ENCODE data around the gene TMPRSS12. TPM values are rescaled to one million over a fixed set of nuclear protein-coding genes. Genes with fewer than 3 reads are reported as not detected.

The TMPRSS12 gene
- total and polyA plus RNA-seq, 9 of the 15 experiments (the other 6 are each of a cell fraction or from before 2014, with no cell fraction given) = 0.04 TPM; not detected in 8

- FAIRE-seq (no peak), DNase-seq (ENCODE audit: extremely low read depth in 1 of 4, low spot score in 3 of 4) (peak in 1 of 4 experiments; percentile 18), ATAC-seq (peak; percentile 65)
- in situ Hi-C loops (cut with MboI) = no loop called here
- intact Hi-C loops (cut with micrococcal nuclease) = no loop called here
- no TSS peak for BruUV-seq (replicated peaks)
- Histone ChIP-seq H3K9ac (ENCODE audit: insufficient read depth in 1 of 2, low read depth in 2 of 2, low read length in 2 of 2) (no peak overlapping the region), H3K9me3 (replicated peaks; ENCODE audit: control insufficient read depth, insufficient read depth, low read depth, low read length) (peaks cover 2% of the 10 kb centered on the region), H3K36me3 (ENCODE audit: control insufficient read depth, insufficient read depth, low read length) (no peaks in the 10 kb centered on the region), H3K4me2 (ENCODE audit: insufficient read depth, low read length) (no peak overlapping the region), H3K4me3 (no peak overlapping the region), H3K27me3 (ENCODE audit: control insufficient read depth in 2 of 2, insufficient read depth in 2 of 2, low read length in 2 of 2) (no peaks in the 10 kb centered on the region), H4K20me1 (replicated peaks; ENCODE audit: control insufficient read depth, insufficient read depth, low read length) (no peaks in the 10 kb centered on the region), H3K27ac (ENCODE audit: extremely low read depth, low read depth, low read length) (no peak overlapping the region), H3K4me1 (replicated peaks in 1 of 2; ENCODE audit: control insufficient read depth in 2 of 2, insufficient read depth in 2 of 2, low read length in 2 of 2) (peaks cover 6 to 10% of the 10 kb centered on the region in 2 experiments; a peak in 3 of 5 replicates), H3K9me1 (ENCODE audit: control insufficient read depth, insufficient read depth, low read length) (no peaks in the 10 kb centered on the region), H3K79me2 (ENCODE audit: control insufficient read depth, insufficient read depth, low read length) (no peaks in the 10 kb centered on the region), H2AFZ (ENCODE audit: low read depth, low read length) (peak overlapping the region; percentile 27)
- ChIA-PET POLR2A (interaction anchor here (0.7 to 1.6 kb wide), 3 partner anchors 13 to 63 kb away, joined by 3 to 5 read pairs (median 3); no protein-coding TSS in a partner anchor), CTCF (ENCODE audit: low intra/inter-chr PET ratio) (interaction anchor here (0.6 kb wide), 1 partner anchor 1185 kb away, joined by 3 read pairs; no protein-coding TSS in a partner anchor)
- 52% methylated on average over 6 of the region's 6 CpGs for WGBS (ENCODE audit: insufficient coverage, low coverage, missing lambda C conversion rate)
- no peak for TF ChIP-seq CHCHD3 (CRISPR knock-in tag; IDR thresholded peaks at IDR 0.05)
- TF ChIP-seq C11orf30 (IDR thresholded peaks at IDR 0.05; ENCODE audit: low read depth) = peak; percentile 37; the same call in 1 of the 2 replicates
- peak; percentile 58 for TF ChIP-seq NFE2 (IDR thresholded peaks at IDR 0.05; ENCODE audit: low read depth)
- 0 out of 2 replicates have a peak, but pooled peaks have one; percentile 19 for TF ChIP-seq MAFG (tag; conservative IDR thresholded peaks at IDR 0.05)
- no peak for TF ChIP-seq NR1H2 (CRISPR knock-in tag; IDR thresholded peaks at IDR 0.05)
- TF ChIP-seq ZFP30 (CRISPR knock-in tag; IDR thresholded peaks at IDR 0.05; ENCODE audit: borderline replicate concordance) = no peak
- peak; percentile 44; the same call in 1 of the 2 replicates for TF ChIP-seq JUN (IDR thresholded peaks at IDR 0.05; ENCODE audit: borderline replicate concordance, low read depth, low read length)
- no peak for TF ChIP-seq JUN (CRISPR knock-in tag; IDR thresholded peaks at IDR 0.05; ENCODE audit: borderline replicate concordance)
- TF ChIP-seq MAFK (IDR thresholded peaks at IDR 0.05; ENCODE audit: low read length) = peak; percentile 33; the same call in 1 of the 2 replicates
- TF ChIP-seq ERF (CRISPR knock-in tag; IDR thresholded peaks at IDR 0.05) = no peak
- TF ChIP-seq FOXK2 (conservative IDR thresholded peaks at IDR 0.05 in 1 of 2, IDR thresholded peaks at IDR 0.05 in 1 of 2; ENCODE audit: low read depth in 2 of 2) = no peak
- TF ChIP-seq JUND (IDR thresholded peaks at IDR 0.05; ENCODE audit: borderline replicate concordance, low read depth, low read length) = peak; percentile 64; the same call in 1 of the 2 replicates
- TF ChIP-seq JUND (tag; IDR thresholded peaks at IDR 0.05; ENCODE audit: borderline replicate concordance, low read depth, low read length) = peak; percentile 69; the same call in 2 of the 3 replicates
- TF ChIP-seq FOSL1 (tag; conservative IDR thresholded peaks at IDR 0.05) = peak; percentile 80
- TF ChIP-seq ZNF384 (IDR thresholded peaks at IDR 0.05; ENCODE audit: low read depth, low read length) = peak; percentile 91
- 0 out of 2 replicates have a peak, but pooled peaks have one; percentile 38 for TF ChIP-seq ZNF316 (IDR thresholded peaks at IDR 0.05)
- TF ChIP-seq GATAD2A (IDR thresholded peaks at IDR 0.05) = no peak
- TF ChIP-seq ATF3 (IDR thresholded peaks at IDR 0.05) = peak; percentile 75
- TF ChIP-seq ATF3 (CRISPR knock-in tag; conservative IDR thresholded peaks at IDR 0.05) = no peak
- no peak for TF ChIP-seq CHD1 (IDR thresholded peaks at IDR 0.05; ENCODE audit: low read length)
- no peak for TF ChIP-seq CCAR2 (IDR thresholded peaks at IDR 0.05; ENCODE audit: low read depth, low read length)
- no peak for TF ChIP-seq ZBTB43 (CRISPR knock-in tag; IDR thresholded peaks at IDR 0.05)
Observed at GRCh38 chr12:50862316-50862715, 19.6 kb downstream of the TMPRSS12 start.
